ENCODE data around the gene ILF2.

DNA sequence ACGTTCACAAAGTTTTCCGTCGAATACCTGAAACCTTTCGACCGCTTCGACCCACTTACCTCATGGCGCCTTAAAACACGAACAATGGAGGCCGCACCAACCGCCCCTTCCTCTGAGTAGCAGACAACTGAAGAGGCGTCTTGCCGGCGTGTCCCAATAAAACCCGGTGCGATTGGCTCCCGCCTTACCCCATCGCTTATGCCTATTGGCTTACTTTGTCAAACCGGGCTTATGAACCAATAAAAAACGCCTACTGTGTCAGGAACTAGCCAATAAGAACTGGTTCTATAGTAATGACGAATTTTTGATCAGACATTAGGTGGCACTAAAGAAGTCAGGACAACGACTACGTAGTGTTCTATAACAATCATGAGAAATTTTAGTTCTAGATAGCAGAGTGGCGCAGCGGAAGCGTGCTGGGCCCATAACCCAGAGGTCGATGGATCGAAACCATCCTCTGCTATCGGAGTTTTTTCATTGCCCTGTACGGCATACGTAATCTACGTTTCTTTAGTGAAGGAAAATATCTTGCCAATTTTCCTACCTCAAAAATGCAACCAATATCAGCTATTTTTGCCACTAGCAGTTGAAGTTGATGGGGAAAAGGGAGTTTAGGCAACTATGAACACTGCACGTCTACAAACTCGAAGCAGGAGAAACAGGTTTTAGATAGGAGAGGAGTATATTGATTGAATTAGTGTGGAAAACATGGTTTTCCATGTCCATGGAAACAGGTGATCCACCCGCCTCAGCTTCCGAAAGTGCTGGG lies at the start of gene ILF2:
- TF ChIP-seq POLR2A (IDR thresholded peaks at IDR 0.05), result peak; percentile 93
- TF ChIP-seq POLR2AphosphoS5 (IDR thresholded peaks at IDR 0.05), result peak; percentile 89 to 98 (median 93)
- TF ChIP-seq, protein P1, sequence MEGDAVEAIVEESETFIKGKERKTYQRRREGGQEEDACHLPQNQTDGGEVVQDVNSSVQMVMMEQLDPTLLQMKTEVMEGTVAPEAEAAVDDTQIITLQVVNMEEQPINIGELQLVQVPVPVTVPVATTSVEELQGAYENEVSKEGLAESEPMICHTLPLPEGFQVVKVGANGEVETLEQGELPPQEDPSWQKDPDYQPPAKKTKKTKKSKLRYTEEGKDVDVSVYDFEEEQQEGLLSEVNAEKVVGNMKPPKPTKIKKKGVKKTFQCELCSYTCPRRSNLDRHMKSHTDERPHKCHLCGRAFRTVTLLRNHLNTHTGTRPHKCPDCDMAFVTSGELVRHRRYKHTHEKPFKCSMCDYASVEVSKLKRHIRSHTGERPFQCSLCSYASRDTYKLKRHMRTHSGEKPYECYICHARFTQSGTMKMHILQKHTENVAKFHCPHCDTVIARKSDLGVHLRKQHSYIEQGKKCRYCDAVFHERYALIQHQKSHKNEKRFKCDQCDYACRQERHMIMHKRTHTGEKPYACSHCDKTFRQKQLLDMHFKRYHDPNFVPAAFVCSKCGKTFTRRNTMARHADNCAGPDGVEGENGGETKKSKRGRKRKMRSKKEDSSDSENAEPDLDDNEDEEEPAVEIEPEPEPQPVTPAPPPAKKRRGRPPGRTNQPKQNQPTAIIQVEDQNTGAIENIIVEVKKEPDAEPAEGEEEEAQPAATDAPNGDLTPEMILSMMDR (IDR thresholded peaks at IDR 0.05), result peak in 1 of 3 donors; percentile 42

Data from breast epithelium (tissue), 3 donors.